GM23248 (cell line): ENCODE measurements around the gene NDUFAF7.

Experiments
- EZH2 ChIP-seq: fragments of 200-600 bp; sonication (generic); IDR thresholded peaks from 2 replicates; pipeline ENCODE4 v1.6.1; 2018; ENCODE audit warnings: antibody characterized with exemption, mild to moderate bottlenecking; ENCODE audit not compliant: insufficient read depth, poor library complexity, severe bottlenecking
- EZH2phosphoT487 ChIP-seq: fragments of 200-600 bp; sonication (generic); IDR thresholded peaks from 2 replicates; pipeline ENCODE4 v1.6.1; 2018; ENCODE audit warnings: antibody characterized with exemption, moderate library complexity, mild to moderate bottlenecking, low read depth; ENCODE audit not compliant: insufficient read depth

- TF ChIP-seq EZH2, result no peak
- TF ChIP-seq EZH2phosphoT487, result no peak
Measured at GRCh38 chr2:37250869-37251740, 19.6 kb downstream of the NDUFAF7 start.
